COLO829 (cell line): Measurements from ENCODE around the gene BMAL1.

Experiments used
- DNase-seq: peaks from one replicate; pipeline ENCODE4 v3.0.0; 2012; ENCODE audit warnings: low spot score

BMAL1 gene

DNA sequence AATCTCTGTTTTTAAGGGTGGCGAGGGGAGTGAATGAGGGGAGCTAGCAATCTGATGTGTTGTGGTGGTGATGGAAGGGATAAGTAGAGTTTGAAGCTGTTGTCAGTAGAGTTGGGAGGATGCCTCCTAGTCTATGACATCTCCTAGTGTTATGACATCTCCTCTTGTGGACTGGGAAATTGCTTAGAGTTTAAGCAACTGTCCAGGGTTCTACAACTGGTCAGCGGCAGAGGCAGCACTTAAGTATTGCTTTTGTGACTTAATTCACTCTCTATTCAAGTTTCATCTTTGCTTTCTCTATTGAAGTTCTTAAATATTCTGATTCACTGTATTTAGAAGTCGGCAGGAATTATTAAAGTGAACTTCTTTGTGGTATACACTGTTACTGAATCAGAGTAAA is 13.8 kb downstream of the BMAL1 start:
- no peak for DNase-seq

GRCh38 chr11:13291800-13292199 is 14.2 kb downstream of the BMAL1 start:
- no peak for DNase-seq

DNA sequence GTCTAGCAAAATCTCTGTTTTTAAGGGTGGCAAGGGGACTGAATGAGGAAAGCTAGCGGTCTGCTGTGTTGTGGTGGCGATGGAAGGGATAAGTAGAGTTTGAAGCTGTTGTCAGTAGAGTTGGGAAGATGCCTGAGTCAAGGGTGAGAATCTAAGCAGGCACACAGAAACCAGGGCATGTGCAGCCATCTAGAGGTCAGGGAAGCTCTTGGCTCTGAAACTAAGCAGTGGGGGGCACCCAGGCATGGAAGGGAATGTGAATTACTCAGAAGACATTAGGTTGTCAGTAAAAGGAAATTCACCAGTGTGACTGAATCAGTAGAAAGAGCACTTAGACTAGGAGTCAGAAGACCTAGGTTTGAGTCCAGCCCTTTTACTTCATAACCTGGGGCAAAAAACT is 15.4 kb downstream of the BMAL1 start:
- no peak for DNase-seq

DNA sequence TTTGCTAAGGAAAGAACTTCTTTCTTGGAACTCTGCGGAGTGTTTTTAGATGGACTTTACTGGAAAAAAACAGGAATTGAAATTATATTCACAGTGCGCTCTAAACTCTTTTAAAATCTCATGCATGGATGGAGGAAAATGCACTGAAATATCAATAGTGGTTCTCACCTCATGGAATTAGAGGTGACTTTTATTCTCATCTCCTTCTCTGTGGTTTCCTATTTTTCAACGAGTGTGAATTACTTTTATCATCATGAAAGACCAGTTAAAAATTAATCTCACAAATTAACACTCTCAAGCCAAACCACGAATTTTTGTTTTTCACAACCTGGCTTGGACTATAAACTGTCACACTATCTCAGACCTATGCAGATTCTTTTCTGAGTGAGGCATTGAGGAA is 16.6 kb downstream of the BMAL1 start:
- DNase-seq: no peak

- DNase-seq: no peak
Observed at GRCh38 chr11:13294771-13295579, 17.4 kb downstream of the BMAL1 start.

DNA sequence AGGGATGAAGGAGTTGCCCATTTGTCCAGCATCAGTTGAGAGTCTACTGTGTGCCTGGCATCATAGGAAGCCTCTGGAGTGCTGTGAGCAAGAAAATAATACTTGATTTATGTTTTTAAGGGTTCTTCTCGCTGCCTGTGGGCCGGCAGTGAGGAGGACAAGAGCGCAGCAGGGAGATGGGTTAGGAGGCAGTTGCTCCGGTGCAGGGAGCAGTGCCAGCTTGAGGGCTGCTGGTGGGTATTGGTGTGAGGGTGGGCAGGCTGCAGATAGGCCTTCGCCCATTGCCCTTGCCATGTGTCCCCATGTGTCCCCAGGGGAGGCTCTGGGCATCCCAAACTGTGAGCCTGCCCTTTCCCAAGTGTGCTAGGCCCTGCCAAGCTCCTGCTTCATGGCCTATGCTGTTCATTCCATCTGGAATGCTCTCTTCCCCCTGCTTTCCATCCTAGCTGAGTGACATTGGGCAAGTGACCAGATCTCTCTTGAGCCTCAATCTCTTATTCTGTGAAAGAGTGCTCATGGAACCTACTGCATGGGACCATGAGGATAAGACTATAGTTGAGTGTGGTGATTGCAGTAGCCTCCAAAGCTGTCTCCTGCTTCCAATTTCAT is 19.8 kb downstream of the BMAL1 start:
- no peak for DNase-seq

- no peak for DNase-seq
Observed at GRCh38 chr11:13297917-13298356, 20.3 kb downstream of the BMAL1 start.

DNA sequence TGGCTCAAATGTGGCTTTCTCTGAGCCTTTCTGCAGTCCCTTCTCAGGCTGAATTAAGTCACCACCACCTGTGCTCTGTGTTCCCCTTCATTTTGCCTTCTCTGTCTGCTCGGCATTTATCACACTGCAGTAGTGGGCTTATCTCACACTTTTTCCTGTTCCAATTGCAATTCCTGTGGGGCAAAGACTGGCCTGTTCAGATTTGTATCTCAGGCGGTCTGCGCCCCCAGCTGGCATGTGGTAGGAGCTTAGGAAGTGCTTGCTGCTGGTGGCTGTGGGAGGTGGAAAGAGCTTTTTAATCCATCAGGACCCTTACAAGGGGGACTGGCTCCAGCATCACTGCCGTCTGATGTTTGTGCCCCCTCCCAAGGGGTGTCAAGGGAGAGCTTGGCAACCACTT is 21.2 kb downstream of the BMAL1 start:
- DNase-seq: no peak

- DNase-seq: no peak
Observed at GRCh38 chr11:13301522-13301921, 23.9 kb downstream of the BMAL1 start.

DNA sequence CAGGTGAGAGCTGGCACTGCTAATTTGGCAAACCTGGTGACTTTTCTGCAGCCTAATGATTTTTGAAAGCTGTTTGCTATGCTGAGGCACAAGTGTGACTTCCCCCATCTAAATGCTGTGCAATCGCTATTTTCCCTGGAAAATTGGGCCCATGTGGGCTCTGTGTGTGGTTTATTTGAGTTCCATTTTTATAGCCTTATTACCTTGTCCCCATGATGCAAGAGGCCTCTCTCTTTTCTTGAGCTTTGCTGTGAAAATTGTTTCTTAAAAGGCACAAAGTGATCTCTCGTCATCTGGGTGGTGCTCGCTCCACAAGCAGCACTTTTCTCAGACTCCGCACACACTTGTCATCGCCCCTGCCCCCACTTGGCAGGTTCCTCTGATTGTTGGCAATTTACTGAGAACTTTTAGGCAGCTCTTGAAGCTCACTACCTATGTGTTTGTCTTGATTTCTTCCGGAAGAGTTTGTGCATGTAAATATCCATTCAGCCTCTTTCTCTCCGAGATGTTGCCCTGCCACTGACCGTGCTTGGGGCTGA is 24.9 kb downstream of the BMAL1 start:
- no peak for DNase-seq

- DNase-seq: no peak
Observed at GRCh38 chr11:13303668-13304649, 26.4 kb downstream of the BMAL1 start.

DNA sequence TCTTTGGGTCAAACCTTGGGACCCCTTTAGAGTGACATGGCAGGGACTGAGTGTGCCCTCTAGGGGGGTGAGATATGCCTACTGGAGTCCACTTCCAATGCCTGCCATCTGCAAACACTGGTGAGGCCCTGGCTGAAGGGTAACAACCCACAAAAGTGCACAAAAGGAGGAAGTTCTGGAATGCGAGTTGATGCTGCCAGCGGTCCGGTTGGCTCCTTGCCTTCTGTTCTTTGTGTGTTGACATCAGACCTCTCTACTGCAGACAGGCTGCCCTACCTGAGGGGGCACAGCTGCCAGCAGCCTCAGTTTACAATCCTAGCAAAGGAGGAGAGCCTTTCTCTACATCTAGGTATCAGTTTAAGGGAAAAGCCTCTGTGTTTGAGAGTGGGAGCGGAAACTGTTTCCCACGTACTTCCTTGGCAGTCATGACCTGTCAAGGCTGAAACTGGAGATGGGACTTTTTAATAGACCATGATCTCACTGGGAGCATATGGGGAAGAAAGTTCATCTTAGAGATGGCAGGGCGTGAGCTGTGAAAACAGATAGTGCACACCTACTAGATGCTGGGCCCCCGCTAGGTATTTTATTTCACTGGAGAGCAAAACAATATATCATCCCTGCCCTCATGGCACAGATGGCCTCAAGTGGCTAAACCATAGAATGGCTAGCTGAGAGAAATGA is 27.2 kb downstream of the BMAL1 start:
- no peak for DNase-seq

DNA sequence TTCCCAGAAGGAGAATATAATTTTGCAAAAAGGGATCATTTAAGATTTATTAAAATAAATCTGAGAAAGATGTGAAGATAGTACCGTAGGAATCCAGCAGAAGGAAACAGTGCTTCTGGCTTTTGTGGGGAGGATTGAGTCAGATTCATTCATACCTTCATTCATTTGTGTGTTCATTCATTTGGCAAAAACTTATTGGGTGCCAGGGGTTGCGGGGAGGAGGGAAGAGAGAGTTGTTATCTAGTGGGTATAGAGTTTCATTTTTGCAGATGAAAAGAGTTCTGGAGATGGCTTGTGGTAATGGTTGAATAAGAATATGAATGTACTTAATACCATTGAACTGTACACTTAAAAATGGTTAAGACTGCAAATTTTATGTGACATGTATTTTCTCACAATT is 31.1 kb downstream of the BMAL1 start:
- no peak for DNase-seq

DNA sequence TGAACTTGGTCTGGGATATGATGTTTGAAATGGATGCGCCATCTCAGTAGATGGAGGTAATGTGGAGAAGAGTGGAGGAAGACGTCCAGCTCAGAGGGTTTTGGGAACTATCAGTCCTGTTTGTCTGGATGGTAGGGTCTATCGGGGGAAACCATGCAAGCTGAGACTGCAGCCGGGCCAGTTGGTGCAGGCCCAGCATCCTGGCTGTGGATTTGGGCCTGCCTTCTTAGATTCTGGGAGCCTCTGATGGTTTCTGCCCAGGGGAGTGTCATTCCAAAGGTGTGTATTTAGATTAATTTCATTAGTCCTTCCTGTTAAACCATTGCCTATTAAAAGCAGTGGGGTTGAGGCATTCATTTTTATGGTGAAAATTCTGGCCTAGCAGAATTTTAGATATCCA is 31.6 kb downstream of the BMAL1 start:
- no peak for DNase-seq

GRCh38 chr11:13310443-13310842 is 32.9 kb downstream of the BMAL1 start:
- no peak for DNase-seq

DNA sequence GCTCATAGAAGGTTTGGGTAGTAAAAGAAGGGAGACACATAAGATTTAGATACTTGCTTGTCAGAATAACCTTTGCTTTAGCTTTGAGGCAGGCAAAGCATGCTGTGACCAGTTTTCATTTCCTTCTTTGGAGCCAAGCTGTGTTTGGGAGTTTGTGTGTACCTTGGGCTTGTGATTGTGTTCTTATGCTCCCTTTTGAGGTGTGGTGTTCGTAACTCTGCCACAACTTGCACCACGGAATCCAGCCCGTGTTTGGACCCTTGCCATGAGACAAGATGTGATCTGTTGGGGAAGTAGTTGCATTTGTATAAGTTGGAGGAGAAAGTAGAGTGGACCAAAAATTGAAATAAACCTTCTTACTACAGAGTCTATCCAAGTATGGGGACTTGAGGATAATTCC is 34.0 kb downstream of the BMAL1 start:
- DNase-seq: no peak

DNA sequence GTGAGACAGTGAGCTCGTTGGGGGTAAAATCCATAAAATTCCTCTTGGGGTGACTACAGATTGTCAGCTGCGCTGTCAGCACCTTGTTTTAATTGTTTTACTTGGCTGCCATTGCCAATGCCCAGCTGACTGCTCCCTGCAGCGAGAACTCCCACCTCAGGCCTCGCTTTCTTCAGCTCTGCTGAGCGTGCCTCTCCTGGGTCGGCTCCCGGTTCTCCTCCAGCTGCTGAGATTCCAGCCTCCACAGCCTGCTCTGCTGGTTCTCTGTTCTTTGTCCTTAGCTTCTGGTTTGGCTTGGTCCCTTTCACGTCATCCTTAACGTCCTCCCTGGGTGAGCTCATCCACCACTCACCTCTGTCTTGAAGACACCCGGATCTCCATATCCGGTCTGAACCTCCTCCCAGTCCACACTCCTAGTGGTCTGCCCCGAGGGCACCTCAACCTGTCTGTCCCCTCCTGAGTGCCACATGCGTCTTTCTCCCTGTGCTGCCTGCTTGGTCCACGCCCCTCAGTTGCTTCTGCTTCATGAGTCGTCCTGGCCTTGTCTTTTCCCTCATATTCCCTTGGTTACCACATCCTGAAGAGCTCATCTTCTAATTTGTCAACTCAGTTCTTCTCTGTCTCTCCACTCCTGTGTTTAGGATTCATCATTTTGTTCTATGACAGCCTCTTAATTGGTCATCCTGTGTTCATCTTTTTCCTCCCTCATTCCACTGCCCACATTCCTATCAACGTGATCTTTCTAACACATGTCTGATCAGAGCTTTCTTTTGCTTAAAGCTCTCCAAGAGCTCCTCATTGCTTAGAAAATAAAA is 35.6 kb downstream of the BMAL1 start:
- DNase-seq: no peak

GRCh38 chr11:13314676-13315394 is 37.2 kb downstream of the BMAL1 start:
- no peak for DNase-seq

GRCh38 chr11:13315517-13316432 is 38.2 kb downstream of the BMAL1 start:
- DNase-seq: no peak
